ENCODE data around the gene LRTM2.

GRCh38 chr12:1827826-1828805 is 7.8 kb downstream of the LRTM2 start:
- TF ChIP-seq CTCF (IDR thresholded peaks at IDR 0.05): no peak
- no peak for TF ChIP-seq POLR2AphosphoS5 (IDR thresholded peaks at IDR 0.05)
- TF ChIP-seq POLR2A (IDR thresholded peaks at IDR 0.05): no peak

Measured in gastroesophageal sphincter (tissue), 3 donors.